LNCAP (cell line): ENCODE results near the gene NSUN6.
A peak's percentile ranks its signal among the peaks of the same experiment; 100 is the strongest.

ENCODE experiments used
- TF ChIP-seq, protein P1 (sequence below): fragments of 450-650 bp; IDR thresholded peaks from 2 replicates; pipeline ENCODE4 v1.5.1; 2017; ENCODE audit warnings: mild to moderate bottlenecking

Gene NSUN6

DNA sequence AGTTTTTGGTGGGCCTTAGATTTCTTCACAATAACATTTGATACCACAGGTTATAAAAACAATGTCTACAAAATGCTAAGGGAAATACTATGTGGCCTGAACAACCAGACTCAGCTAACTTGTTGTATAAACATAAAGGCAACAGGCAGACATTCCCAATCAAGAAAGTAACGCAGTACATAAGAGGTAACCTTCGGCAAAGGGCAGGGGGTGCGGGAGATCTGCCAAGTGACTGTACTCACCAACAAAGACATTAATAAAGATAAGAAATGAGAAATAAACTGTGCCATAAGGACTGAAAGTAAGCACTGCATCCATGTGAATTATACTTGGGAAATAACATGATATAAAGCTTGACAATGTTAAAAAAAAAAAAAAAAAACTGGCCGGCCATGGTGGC is 15.4 kb downstream of the NSUN6 start:
- TF ChIP-seq, protein P1, sequence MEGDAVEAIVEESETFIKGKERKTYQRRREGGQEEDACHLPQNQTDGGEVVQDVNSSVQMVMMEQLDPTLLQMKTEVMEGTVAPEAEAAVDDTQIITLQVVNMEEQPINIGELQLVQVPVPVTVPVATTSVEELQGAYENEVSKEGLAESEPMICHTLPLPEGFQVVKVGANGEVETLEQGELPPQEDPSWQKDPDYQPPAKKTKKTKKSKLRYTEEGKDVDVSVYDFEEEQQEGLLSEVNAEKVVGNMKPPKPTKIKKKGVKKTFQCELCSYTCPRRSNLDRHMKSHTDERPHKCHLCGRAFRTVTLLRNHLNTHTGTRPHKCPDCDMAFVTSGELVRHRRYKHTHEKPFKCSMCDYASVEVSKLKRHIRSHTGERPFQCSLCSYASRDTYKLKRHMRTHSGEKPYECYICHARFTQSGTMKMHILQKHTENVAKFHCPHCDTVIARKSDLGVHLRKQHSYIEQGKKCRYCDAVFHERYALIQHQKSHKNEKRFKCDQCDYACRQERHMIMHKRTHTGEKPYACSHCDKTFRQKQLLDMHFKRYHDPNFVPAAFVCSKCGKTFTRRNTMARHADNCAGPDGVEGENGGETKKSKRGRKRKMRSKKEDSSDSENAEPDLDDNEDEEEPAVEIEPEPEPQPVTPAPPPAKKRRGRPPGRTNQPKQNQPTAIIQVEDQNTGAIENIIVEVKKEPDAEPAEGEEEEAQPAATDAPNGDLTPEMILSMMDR, result no peak

DNA sequence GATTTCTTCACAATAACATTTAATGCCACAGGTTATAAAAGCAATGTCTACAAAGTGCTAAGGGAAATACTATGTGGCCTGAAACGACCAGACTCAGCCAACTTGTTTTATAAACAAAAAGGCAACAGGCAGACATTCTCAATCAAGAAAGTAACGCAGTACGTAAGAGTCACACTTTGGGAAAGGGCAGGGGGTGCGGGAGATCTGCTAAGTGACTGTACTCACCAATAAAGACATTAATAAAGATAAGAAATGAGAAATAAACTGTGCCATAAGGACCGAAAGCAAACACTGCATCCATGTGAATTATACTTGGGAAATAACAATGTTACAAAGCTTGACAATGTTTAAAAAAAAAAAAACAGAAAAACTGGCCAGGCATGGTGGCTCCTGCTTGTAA is 25.5 kb downstream of the NSUN6 start:
- TF ChIP-seq, protein P1, result no peak

DNA sequence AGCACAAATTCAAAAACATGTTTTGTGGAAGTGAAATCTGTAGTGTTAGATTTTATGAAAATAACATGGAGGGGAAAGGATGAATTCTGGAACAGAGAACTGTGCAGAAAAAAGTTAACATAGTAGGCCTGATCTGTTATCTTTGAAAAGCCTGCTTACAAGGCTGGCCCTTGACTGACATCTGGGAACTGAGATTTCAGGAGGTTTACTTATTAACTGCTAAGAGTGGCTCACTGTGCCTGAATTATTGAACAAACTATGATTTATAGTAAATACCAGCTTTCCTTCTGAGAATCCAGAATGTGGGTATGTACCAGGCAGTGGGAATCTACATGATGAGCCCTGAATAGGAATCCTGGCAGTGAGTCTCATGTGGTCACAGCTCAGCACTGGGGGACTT is 30.5 kb downstream of the NSUN6 start:
- TF ChIP-seq, protein P1, result no peak

GRCh38 chr10:18619016-18619415 is 32.4 kb downstream of the NSUN6 start:
- TF ChIP-seq, protein P1, result no peak

GRCh38 chr10:18616337-18616736 is 35.0 kb downstream of the NSUN6 start:
- TF ChIP-seq, protein P1, result peak; percentile 54; the same call in 1 of the 2 replicates

GRCh38 chr10:18615618-18616017 is 35.8 kb downstream of the NSUN6 start:
- TF ChIP-seq, protein P1, result no peak

- TF ChIP-seq, protein P1, result no peak
Observed at GRCh38 chr10:18611168-18611567, 40.2 kb downstream of the NSUN6 start.

DNA sequence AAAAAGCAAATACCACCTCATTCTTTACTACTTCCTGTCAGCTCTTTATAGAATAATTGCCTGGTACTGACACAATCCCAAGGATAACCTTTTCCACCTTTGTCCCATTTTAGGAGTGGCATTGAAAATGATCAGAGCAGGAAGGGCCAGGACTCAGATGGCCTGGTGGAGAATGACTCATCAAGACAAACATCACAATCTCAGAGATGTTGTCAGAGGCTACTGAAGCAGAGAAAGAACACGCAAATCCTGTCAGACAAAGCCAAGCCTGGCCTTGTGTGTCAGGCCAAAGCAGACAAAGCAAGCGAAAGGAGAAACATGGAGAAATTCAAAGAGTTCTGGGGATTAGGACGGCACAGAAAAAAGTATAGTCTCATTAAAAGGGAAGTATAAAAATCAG is 40.9 kb downstream of the NSUN6 start:
- TF ChIP-seq, protein P1, result no peak
